ENCODE data around the gene GAA. TPM values are rescaled to one million over a fixed set of nuclear protein-coding genes. Genes with fewer than 3 reads are reported as not detected.
A peak's percentile ranks its signal among the peaks of the same experiment; 100 is the strongest.

The GAA gene
- total RNA-seq, 5 donors from 2014 or later (not counting 1 experiment from before 2014, with no cell fraction given) = 32.0 to 47.2 (median 42.1) TPM

DNA sequence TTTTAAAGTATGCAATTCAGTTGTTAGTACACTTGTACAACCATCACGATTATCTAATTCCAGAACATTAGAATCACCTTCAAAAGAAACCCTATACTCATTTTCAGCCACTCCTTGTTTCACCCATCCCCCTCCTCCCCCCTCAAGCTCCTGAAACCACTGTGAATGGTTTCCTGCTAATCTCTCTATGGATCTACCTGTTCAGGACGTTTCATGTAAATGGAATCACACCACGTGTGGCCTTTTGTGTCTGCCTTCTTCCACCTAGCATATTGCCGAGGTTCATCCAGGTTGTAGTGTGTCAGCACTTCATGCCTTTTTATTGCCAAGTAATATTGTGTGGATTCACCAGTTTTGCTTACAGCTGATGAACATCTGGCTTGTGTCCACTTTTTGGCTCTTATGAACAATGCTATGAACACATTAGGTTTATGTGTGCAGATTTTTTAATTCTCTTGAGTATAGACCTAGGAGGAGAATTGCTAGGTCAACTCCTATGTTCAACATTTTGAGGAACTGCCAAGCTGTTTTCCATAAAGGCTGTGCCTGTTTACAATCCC lies 27.7 kb downstream of the GAA start:
- H3K36me3 Mint-ChIP-seq = peaks cover 14% of the 10 kb centered on the region
- Histone ChIP-seq H3K4me1 (ENCODE audit: control insufficient read depth in 1 of 2, extremely low read depth in 1 of 2, insufficient read depth in 2 of 2, low read length in 2 of 2) (no peaks in the 10 kb centered on the region), H3K36me3 (ENCODE audit: control insufficient read depth in 2 of 2, extremely low read depth in 1 of 2, insufficient read depth in 1 of 2, low read length in 1 of 2) (peaks cover 0 to 9% of the 10 kb centered on the region in 2 donors), H3K9me3 (no peaks in the 10 kb centered on the region), H3K4me3 (ENCODE audit: control insufficient read depth in 1 of 2, extremely low read depth in 1 of 2, low read length in 1 of 2) (no peak overlapping the region), H3K27me3 (replicated peaks in 1 of 2; ENCODE audit: control insufficient read depth in 2 of 2, extremely low read depth in 1 of 2, insufficient read depth in 2 of 2, low read length in 1 of 2) (peaks cover 2 to 15% of the 10 kb centered on the region in 2 experiments), H3K27ac (ENCODE audit: low read length) (no peak overlapping the region)
- no peak overlapping the region for H3K4me3 Mint-ChIP-seq
- no peaks in the 10 kb centered on the region for H3K9me3 Mint-ChIP-seq
- H3K27ac Mint-ChIP-seq = no peak overlapping the region
- ChIA-PET POLR2A (no interaction called here), CTCF (no interaction called here)
- 44% methylated on average over 2 of the region's 4 CpGs for WGBS (ENCODE audit: insufficient coverage)
- ATAC-seq (replicated peaks in 1 of 4) (no peak), DNase-seq (no peak)
- no peaks in the 10 kb centered on the region for H3K4me1 Mint-ChIP-seq
- peaks cover 12 to 18% of the 10 kb centered on the region in 2 donors for H3K27me3 Mint-ChIP-seq

DNA sequence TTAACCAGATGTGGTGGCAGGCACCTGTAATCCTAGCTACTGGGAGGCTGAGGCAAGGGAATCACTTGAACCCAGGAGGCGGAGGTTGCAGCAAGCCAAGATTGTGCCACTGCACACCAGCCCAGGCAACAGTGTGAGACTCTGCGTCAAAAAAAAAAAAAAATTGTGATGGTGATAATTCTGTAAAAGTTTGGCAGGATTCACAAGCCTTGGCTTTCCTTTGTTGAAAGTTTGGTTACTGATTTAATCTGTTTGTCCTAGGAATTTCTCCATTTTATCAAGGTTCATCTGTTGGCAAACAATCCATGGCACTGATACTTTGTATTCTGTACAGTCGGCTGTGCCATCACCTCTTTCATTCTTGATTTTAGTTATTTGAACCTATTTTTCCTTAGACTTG lies 29.6 kb downstream of the GAA start:
- ATAC-seq (replicated peaks in 1 of 4) (no peak), DNase-seq (no peak)
- H3K27ac Mint-ChIP-seq = no peak overlapping the region
- Histone ChIP-seq H3K27me3 (replicated peaks in 1 of 2; ENCODE audit: control insufficient read depth in 2 of 2, extremely low read depth in 1 of 2, insufficient read depth in 2 of 2, low read length in 1 of 2) (peaks cover 1 to 4% of the 10 kb centered on the region in 2 experiments), H3K27ac (ENCODE audit: low read length) (no peak overlapping the region), H3K4me1 (ENCODE audit: control insufficient read depth in 1 of 2, extremely low read depth in 1 of 2, insufficient read depth in 2 of 2, low read length in 2 of 2) (no peaks in the 10 kb centered on the region), H3K9me3 (no peaks in the 10 kb centered on the region), H3K36me3 (ENCODE audit: control insufficient read depth in 2 of 2, extremely low read depth in 1 of 2, insufficient read depth in 1 of 2, low read length in 1 of 2) (peaks cover 8 to 29% of the 10 kb centered on the region in 2 donors), H3K4me3 (ENCODE audit: control insufficient read depth in 1 of 2, extremely low read depth in 1 of 2, low read length in 1 of 2) (no peak overlapping the region)
- ChIA-PET CTCF (no interaction called here), POLR2A (interaction anchor here in 1 of 2 donors (0.7 kb wide), 1 partner anchor 1060 kb away, joined by 4 read pairs; no protein-coding TSS in a partner anchor)
- peaks cover 8% of the 10 kb centered on the region in 2 donors for H3K27me3 Mint-ChIP-seq
- H3K4me3 Mint-ChIP-seq = no peak overlapping the region
- H3K9me3 Mint-ChIP-seq = no peaks in the 10 kb centered on the region
- peaks cover 29% of the 10 kb centered on the region for H3K36me3 Mint-ChIP-seq
- whole genome bisulfite sequencing (ENCODE audit: insufficient coverage) = no CpG with 5 or more reads among the region's 3 CpGs
- H3K4me1 Mint-ChIP-seq = no peaks in the 10 kb centered on the region

DNA sequence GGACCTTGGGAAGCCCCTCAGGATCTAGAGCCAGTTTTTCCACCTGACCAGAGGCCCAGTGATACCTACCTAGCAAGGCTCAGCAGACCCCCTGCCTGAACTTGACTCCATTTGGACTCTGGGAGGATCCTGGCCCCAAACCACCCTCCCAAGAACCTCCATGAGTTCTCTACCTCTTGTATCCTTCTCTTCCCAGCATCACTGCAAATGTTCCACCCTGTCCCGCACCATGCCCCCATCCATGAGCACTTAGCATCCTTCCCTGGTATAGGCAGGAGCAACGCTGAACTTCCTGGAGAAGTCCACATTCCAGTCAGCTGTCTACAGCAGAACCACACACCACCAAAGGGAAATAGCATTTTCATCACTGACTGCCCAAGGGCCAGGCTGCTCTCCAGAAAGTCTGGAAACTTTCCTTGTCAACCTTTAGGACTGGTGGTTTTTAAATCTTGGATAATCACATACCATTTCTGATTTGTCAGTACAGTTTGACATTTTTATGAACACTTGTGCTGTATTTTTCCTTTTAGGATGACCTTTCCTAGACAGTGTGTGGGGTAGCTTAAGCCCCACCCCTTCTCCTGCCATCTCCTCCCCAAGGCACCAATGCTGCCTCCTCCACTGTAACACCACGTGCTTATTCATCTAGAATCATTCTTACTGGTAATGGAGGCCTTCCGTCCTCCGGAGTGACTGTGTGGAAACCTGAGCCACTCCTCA lies 31.7 kb downstream of the GAA start:
- WGBS (ENCODE audit: insufficient coverage) = 95% methylated on average over 3 of the region's 5 CpGs
- H3K4me1 Mint-ChIP-seq = no peaks in the 10 kb centered on the region
- no peaks in the 10 kb centered on the region for H3K9me3 Mint-ChIP-seq
- no peak overlapping the region for H3K4me3 ChIP-seq (ENCODE audit: control insufficient read depth in 1 of 2, extremely low read depth in 1 of 2, low read length in 1 of 2)
- ATAC-seq (replicated peaks in 1 of 4) = peak in 1 of 4 experiments; percentile 13
- POLR2A ChIA-PET = no interaction called here
- no peak overlapping the region for H3K4me3 Mint-ChIP-seq
- H3K27ac Mint-ChIP-seq = peak overlapping the region in 1 of 2 donors; percentile 53
- H3K27me3 Mint-ChIP-seq = peaks cover 0 to 2% of the 10 kb centered on the region in 2 donors
- H3K27me3 ChIP-seq (replicated peaks in 1 of 2; ENCODE audit: control insufficient read depth in 2 of 2, extremely low read depth in 1 of 2, insufficient read depth in 2 of 2, low read length in 1 of 2) = no peaks in the 10 kb centered on the region
- no peak overlapping the region for H3K27ac ChIP-seq (ENCODE audit: low read length)
- DNase-seq = no peak
- H3K36me3 ChIP-seq (ENCODE audit: control insufficient read depth in 2 of 2, extremely low read depth in 1 of 2, insufficient read depth in 1 of 2, low read length in 1 of 2) = peaks cover 17 to 49% of the 10 kb centered on the region in 2 donors
- peaks cover 49% of the 10 kb centered on the region for H3K36me3 Mint-ChIP-seq
- CTCF ChIA-PET = no interaction called here
- no peaks in the 10 kb centered on the region for H3K4me1 ChIP-seq (ENCODE audit: control insufficient read depth in 1 of 2, extremely low read depth in 1 of 2, insufficient read depth in 2 of 2, low read length in 2 of 2)
- no peaks in the 10 kb centered on the region for H3K9me3 ChIP-seq

DNA sequence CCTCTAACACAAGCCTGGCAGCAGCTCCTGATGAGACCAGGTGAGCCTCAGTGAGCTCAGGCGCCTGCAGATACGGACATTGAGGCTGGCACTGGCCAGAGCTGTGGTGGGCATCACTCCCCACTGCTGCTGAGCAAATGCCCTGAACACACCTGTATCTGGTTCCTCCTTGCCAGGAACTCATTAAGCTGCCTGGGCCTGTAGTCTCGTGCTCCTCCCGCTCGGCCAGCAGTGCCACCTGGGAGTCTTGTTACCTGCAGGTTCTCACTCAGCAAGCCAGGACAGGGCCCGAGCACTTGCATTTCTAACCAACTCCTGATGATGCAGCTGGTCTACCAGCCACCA lies 32.2 kb downstream of the GAA start:
- peaks cover 53% of the 10 kb centered on the region for H3K36me3 Mint-ChIP-seq
- H3K9me3 Mint-ChIP-seq = no peaks in the 10 kb centered on the region
- no peaks in the 10 kb centered on the region for H3K4me1 Mint-ChIP-seq
- H3K27ac ChIP-seq (ENCODE audit: low read length) = no peak overlapping the region
- no peak overlapping the region for H3K4me3 ChIP-seq (ENCODE audit: control insufficient read depth in 1 of 2, extremely low read depth in 1 of 2, low read length in 1 of 2)
- H3K4me1 ChIP-seq (ENCODE audit: control insufficient read depth in 1 of 2, extremely low read depth in 1 of 2, insufficient read depth in 2 of 2, low read length in 2 of 2) = no peaks in the 10 kb centered on the region
- 98% methylated on average over 6 of the region's 6 CpGs for WGBS (ENCODE audit: insufficient coverage)
- H3K9me3 ChIP-seq = no peaks in the 10 kb centered on the region
- no peak for ATAC-seq (replicated peaks in 1 of 4)
- no peak overlapping the region for H3K27ac Mint-ChIP-seq
- CTCF ChIA-PET = no interaction called here
- no peaks in the 10 kb centered on the region for H3K27me3 ChIP-seq (replicated peaks in 1 of 2; ENCODE audit: control insufficient read depth in 2 of 2, extremely low read depth in 1 of 2, insufficient read depth in 2 of 2, low read length in 1 of 2)
- H3K36me3 ChIP-seq (ENCODE audit: control insufficient read depth in 2 of 2, extremely low read depth in 1 of 2, insufficient read depth in 1 of 2, low read length in 1 of 2) = peaks cover 20 to 54% of the 10 kb centered on the region in 2 donors
- H3K4me3 Mint-ChIP-seq = no peak overlapping the region
- no peak for DNase-seq
- peaks cover 0 to 2% of the 10 kb centered on the region in 2 donors for H3K27me3 Mint-ChIP-seq
- POLR2A ChIA-PET = no interaction called here

DNA sequence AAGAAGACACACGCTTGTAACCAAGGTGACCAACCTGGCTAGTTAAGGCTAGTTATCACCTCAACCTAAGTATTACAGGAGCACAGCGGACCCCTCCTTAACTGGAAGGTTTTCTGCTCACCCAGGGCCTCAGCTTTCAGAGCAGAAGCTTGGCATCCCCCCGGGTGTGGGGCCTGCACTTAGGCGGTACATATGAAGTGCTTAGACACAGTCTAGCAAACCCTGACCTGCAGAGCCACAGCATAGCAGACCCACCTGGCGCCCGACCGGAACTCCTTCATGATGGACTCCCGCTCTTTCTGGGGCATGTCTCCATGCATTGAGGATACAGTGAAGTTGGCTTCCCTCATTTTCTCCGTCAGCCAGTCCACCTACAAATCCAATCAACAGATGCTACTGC lies 35.8 kb downstream of the GAA start:
- no peaks in the 10 kb centered on the region for H3K4me1 ChIP-seq (ENCODE audit: control insufficient read depth in 1 of 2, extremely low read depth in 1 of 2, insufficient read depth in 2 of 2, low read length in 2 of 2)
- H3K27ac ChIP-seq (ENCODE audit: low read length) = no peak overlapping the region
- no peaks in the 10 kb centered on the region for H3K27me3 ChIP-seq (replicated peaks in 1 of 2; ENCODE audit: control insufficient read depth in 2 of 2, extremely low read depth in 1 of 2, insufficient read depth in 2 of 2, low read length in 1 of 2)
- no peaks in the 10 kb centered on the region for H3K27me3 Mint-ChIP-seq
- ATAC-seq (replicated peaks in 1 of 4) (no peak), DNase-seq (no peak)
- H3K4me1 Mint-ChIP-seq = no peaks in the 10 kb centered on the region
- no peak overlapping the region for H3K4me3 ChIP-seq (ENCODE audit: control insufficient read depth in 1 of 2, extremely low read depth in 1 of 2, low read length in 1 of 2)
- no peak overlapping the region for H3K4me3 Mint-ChIP-seq
- WGBS (ENCODE audit: insufficient coverage) = 97% methylated on average over 7 of the region's 9 CpGs
- H3K27ac Mint-ChIP-seq = no peak overlapping the region
- H3K36me3 Mint-ChIP-seq = peaks cover 72% of the 10 kb centered on the region
- POLR2A ChIA-PET = no interaction called here
- H3K9me3 ChIP-seq = no peaks in the 10 kb centered on the region
- no peaks in the 10 kb centered on the region for H3K9me3 Mint-ChIP-seq
- CTCF ChIA-PET = no interaction called here
- H3K36me3 ChIP-seq (ENCODE audit: control insufficient read depth in 2 of 2, extremely low read depth in 1 of 2, insufficient read depth in 1 of 2, low read length in 1 of 2) = peaks cover 24 to 89% of the 10 kb centered on the region in 2 donors

DNA sequence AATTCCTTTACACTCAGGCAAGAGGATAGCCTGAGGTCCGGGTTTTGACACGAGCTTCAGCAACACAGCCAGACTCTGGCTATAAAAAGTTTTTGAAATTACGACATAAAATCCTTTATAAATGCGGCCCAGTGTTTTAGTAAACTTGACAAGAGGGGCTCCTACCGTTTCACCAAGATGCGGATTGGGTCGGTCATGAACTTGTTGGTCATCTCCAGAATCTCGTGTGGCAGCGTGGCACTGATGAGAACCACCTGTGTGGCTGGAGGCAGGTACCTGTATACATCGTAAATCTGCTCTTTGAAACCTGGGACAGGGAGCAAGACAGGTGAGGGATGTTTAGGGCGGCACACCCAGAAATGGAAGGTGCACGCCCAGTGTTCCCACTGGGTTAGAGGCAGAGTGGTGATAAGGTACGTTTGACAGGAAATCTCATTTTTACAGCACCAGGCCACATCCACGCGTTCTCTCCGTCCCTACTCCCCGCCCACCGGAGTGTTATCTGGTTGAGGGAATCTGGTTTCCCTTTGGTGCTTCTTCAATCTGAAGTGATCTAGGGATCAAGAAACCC lies 37.6 kb downstream of the GAA start:
- ChIA-PET CTCF (interaction anchor here in 1 of 2 donors (0.6 kb wide), 1 partner anchor 703 kb away, joined by 8 read pairs; no protein-coding TSS in a partner anchor), POLR2A (interaction anchor here in 1 of 2 donors (0.5 kb wide), 1 partner anchor 10 kb away, joined by 9 read pairs; no protein-coding TSS in a partner anchor)
- peaks cover 62% of the 10 kb centered on the region for H3K36me3 Mint-ChIP-seq

More for the DNA sequence above, 37.6 kb downstream of the GAA start:
- peaks cover 0 to 5% of the 10 kb centered on the region in 2 experiments for H3K4me1 ChIP-seq (ENCODE audit: control insufficient read depth in 1 of 2, extremely low read depth in 1 of 2, insufficient read depth in 2 of 2, low read length in 2 of 2)
- no peak overlapping the region for H3K4me3 Mint-ChIP-seq
- H3K36me3 ChIP-seq (ENCODE audit: control insufficient read depth in 2 of 2, extremely low read depth in 1 of 2, insufficient read depth in 1 of 2, low read length in 1 of 2) = peaks cover 32 to 98% of the 10 kb centered on the region in 2 donors
- no peak overlapping the region for H3K27ac Mint-ChIP-seq
- no peaks in the 10 kb centered on the region for H3K27me3 ChIP-seq (replicated peaks in 1 of 2; ENCODE audit: control insufficient read depth in 2 of 2, extremely low read depth in 1 of 2, insufficient read depth in 2 of 2, low read length in 1 of 2)
- DNase-seq (no peak), ATAC-seq (replicated peaks in 1 of 4) (no peak)
- H3K4me3 ChIP-seq (ENCODE audit: control insufficient read depth in 1 of 2, extremely low read depth in 1 of 2, low read length in 1 of 2) = no peak overlapping the region
- no peaks in the 10 kb centered on the region for H3K27me3 Mint-ChIP-seq
- H3K4me1 Mint-ChIP-seq = peaks cover 0 to 4% (median 2%) of the 10 kb centered on the region in 3 donors
- H3K9me3 Mint-ChIP-seq = no peaks in the 10 kb centered on the region
- H3K27ac ChIP-seq (ENCODE audit: low read length) = no peak overlapping the region
- no peaks in the 10 kb centered on the region for H3K9me3 ChIP-seq
- WGBS (ENCODE audit: insufficient coverage) = 95% methylated on average over 9 of the region's 18 CpGs
